Immature natural killer cell (primary cell): Measurements from ENCODE around the gene RYR3. TPM values are rescaled to one million over a fixed set of nuclear protein-coding genes. Genes with fewer than 3 reads are reported as not detected.

ENCODE experiments used
- DNase-seq, 3 donors: peaks; one replicate each; pipeline ENCODE4 v3.0.0; 2022; ENCODE audit warnings: mixed read lengths in 1 of 3
- H3K27ac Mint-ChIP-seq, 6 donors: one replicate each; pipeline ENCODE4 v1.8.0; 2020; ENCODE audit warnings: mixed read lengths in 6 of 6, mild to moderate bottlenecking in 5 of 6, inconsistent platforms in 4 of 6, moderate library complexity in 3 of 6
- H3K27me3 Mint-ChIP-seq, 3 donors: one replicate each; pipeline ENCODE4 v1.8.0; 2020 to 2021; ENCODE audit warnings: low read depth in 3 of 3, mild to moderate bottlenecking in 3 of 3, mixed read lengths in 3 of 3, moderate library complexity in 3 of 3, inconsistent platforms in 1 of 3
- H3K36me3 Mint-ChIP-seq, 3 donors: one replicate each; pipeline ENCODE4 v1.8.0; 2020; ENCODE audit warnings: mixed read lengths in 3 of 3, inconsistent platforms in 2 of 3, mild to moderate bottlenecking in 2 of 3
- H3K4me1 Mint-ChIP-seq, 2 donors: one replicate each; pipeline ENCODE4 v1.8.0; 2020; ENCODE audit warnings: inconsistent platforms in 2 of 2, mild to moderate bottlenecking in 2 of 2, mixed read lengths in 2 of 2, moderate library complexity in 1 of 2
- H3K4me3 Mint-ChIP-seq, 5 donors: one replicate each; pipeline ENCODE4 v1.8.0; 2020; ENCODE audit warnings: mild to moderate bottlenecking in 5 of 5, mixed read lengths in 5 of 5, inconsistent platforms in 3 of 5, moderate library complexity in 3 of 5
- H3K9me3 Mint-ChIP-seq, 6 donors: one replicate each; pipeline ENCODE4 v1.8.0; 2020; ENCODE audit warnings: mild to moderate bottlenecking in 6 of 6, mixed read lengths in 6 of 6, inconsistent platforms in 4 of 6, moderate library complexity in 3 of 6
- polyA plus RNA-seq, 3 donors: library from polyadenylated mRNA; unstranded; fragments of 300-500 nt; fragmentation: Illumina TruSeq; gene quantifications; one replicate each; pipeline ENCODE4 v1.2.3, GENCODE V29; 2021

RYR3 gene
- polyA plus RNA-seq, 3 donors from 2014 or later, result 0.11 to 0.14 TPM; not detected in 1

- H3K4me1 Mint-ChIP-seq, result no peaks in the 10 kb centered on the region
- no peak overlapping the region for H3K4me3 Mint-ChIP-seq
- no peak overlapping the region for H3K27ac Mint-ChIP-seq
- no peak for DNase-seq
- H3K9me3 Mint-ChIP-seq, result no peaks in the 10 kb centered on the region
- H3K36me3 Mint-ChIP-seq, result no peaks in the 10 kb centered on the region
- peaks cover 0 to 10% (median 1%) of the 10 kb centered on the region in 3 donors for H3K27me3 Mint-ChIP-seq
These were observed 387.4 kb downstream of the RYR3 start for GRCh38 chr15:33698126-33698525.

- H3K27me3 Mint-ChIP-seq, result peaks cover 0 to 7% (median 1%) of the 10 kb centered on the region in 3 donors
- no peaks in the 10 kb centered on the region for H3K9me3 Mint-ChIP-seq
- H3K4me1 Mint-ChIP-seq, result no peaks in the 10 kb centered on the region
- no peaks in the 10 kb centered on the region for H3K36me3 Mint-ChIP-seq
- H3K4me3 Mint-ChIP-seq, result no peak overlapping the region
- no peak overlapping the region for H3K27ac Mint-ChIP-seq
- no peak for DNase-seq
These were observed 388.4 kb downstream of the RYR3 start for GRCh38 chr15:33699145-33699544.

- Mint-ChIP-seq H3K36me3 (no peaks in the 10 kb centered on the region), H3K27me3 (peaks cover 0 to 7% (median 1%) of the 10 kb centered on the region in 3 donors), H3K4me1 (no peaks in the 10 kb centered on the region), H3K4me3 (no peak overlapping the region), H3K27ac (no peak overlapping the region), H3K9me3 (no peaks in the 10 kb centered on the region)
- DNase-seq, result no peak
These were observed 389.1 kb downstream of the RYR3 start for GRCh38 chr15:33699691-33700447.

GRCh38 chr15:33700695-33701303 lies 390.0 kb downstream of the RYR3 start:
- H3K4me1 Mint-ChIP-seq, result no peaks in the 10 kb centered on the region

GRCh38 chr15:33701304-33701696 lies 390.5 kb downstream of the RYR3 start:
- Mint-ChIP-seq H3K4me1 (no peaks in the 10 kb centered on the region), H3K4me3 (no peak overlapping the region), H3K27me3 (peaks cover 0 to 4% (median 1%) of the 10 kb centered on the region in 3 donors), H3K36me3 (no peaks in the 10 kb centered on the region), H3K9me3 (no peaks in the 10 kb centered on the region), H3K27ac (no peak overlapping the region)
- no peak for DNase-seq

More at GRCh38 chr15:33700695-33701303, 390.0 kb downstream of the RYR3 start:
- H3K4me3 Mint-ChIP-seq, result no peak overlapping the region
- peaks cover 0 to 6% (median 1%) of the 10 kb centered on the region in 3 donors for H3K27me3 Mint-ChIP-seq
- no peaks in the 10 kb centered on the region for H3K9me3 Mint-ChIP-seq
- H3K36me3 Mint-ChIP-seq, result no peaks in the 10 kb centered on the region
- peak; percentile 14 to 41 (median 31) for DNase-seq
- no peak overlapping the region for H3K27ac Mint-ChIP-seq

- Mint-ChIP-seq H3K4me3 (no peak overlapping the region), H3K9me3 (peaks cover 0 to 3% (median 0%) of the 10 kb centered on the region in 6 donors), H3K27ac (no peak overlapping the region), H3K4me1 (no peaks in the 10 kb centered on the region), H3K36me3 (no peaks in the 10 kb centered on the region), H3K27me3 (no peaks in the 10 kb centered on the region)
- DNase-seq, result no peak
These were observed 395.4 kb downstream of the RYR3 start for GRCh38 chr15:33706173-33706572.

GRCh38 chr15:33710748-33711147 lies 400.0 kb downstream of the RYR3 start:
- peaks cover 0 to 3% (median 0%) of the 10 kb centered on the region in 3 donors for H3K36me3 Mint-ChIP-seq
- peaks cover 0 to 3% (median 1%) of the 10 kb centered on the region in 3 donors for H3K27me3 Mint-ChIP-seq
- H3K9me3 Mint-ChIP-seq, result peaks cover 0 to 6% (median 0%) of the 10 kb centered on the region in 6 donors
- no peaks in the 10 kb centered on the region for H3K4me1 Mint-ChIP-seq
- H3K27ac Mint-ChIP-seq, result no peak overlapping the region
- no peak overlapping the region for H3K4me3 Mint-ChIP-seq
- no peak for DNase-seq

- no peaks in the 10 kb centered on the region for H3K4me1 Mint-ChIP-seq
- no peak overlapping the region for H3K27ac Mint-ChIP-seq
- H3K4me3 Mint-ChIP-seq, result no peak overlapping the region
- H3K9me3 Mint-ChIP-seq, result peaks cover 0 to 3% (median 0%) of the 10 kb centered on the region in 6 donors
- peaks cover 3 to 5% (median 3%) of the 10 kb centered on the region in 3 donors for H3K27me3 Mint-ChIP-seq
- peaks cover 0 to 3% (median 0%) of the 10 kb centered on the region in 3 donors for H3K36me3 Mint-ChIP-seq
- no peak for DNase-seq
These were observed 405.3 kb downstream of the RYR3 start for GRCh38 chr15:33716025-33716424.

- H3K9me3 Mint-ChIP-seq, result no peaks in the 10 kb centered on the region
- no peak overlapping the region for H3K4me3 Mint-ChIP-seq
- H3K27me3 Mint-ChIP-seq, result peaks cover 3% of the 10 kb centered on the region in 3 donors
- H3K27ac Mint-ChIP-seq, result no peak overlapping the region
- no peaks in the 10 kb centered on the region for H3K4me1 Mint-ChIP-seq
- no peak for DNase-seq
- H3K36me3 Mint-ChIP-seq, result no peaks in the 10 kb centered on the region
These were observed 410.2 kb downstream of the RYR3 start for GRCh38 chr15:33720952-33721351.

GRCh38 chr15:33722005-33722672 lies 411.4 kb downstream of the RYR3 start:
- no peak for DNase-seq
- Mint-ChIP-seq H3K27me3 (peaks cover 3% of the 10 kb centered on the region in 3 donors), H3K36me3 (no peaks in the 10 kb centered on the region), H3K4me1 (no peaks in the 10 kb centered on the region), H3K4me3 (no peak overlapping the region), H3K27ac (no peak overlapping the region), H3K9me3 (no peaks in the 10 kb centered on the region)

- H3K9me3 Mint-ChIP-seq, result no peaks in the 10 kb centered on the region
- H3K27ac Mint-ChIP-seq, result no peak overlapping the region
- no peaks in the 10 kb centered on the region for H3K36me3 Mint-ChIP-seq
- H3K4me3 Mint-ChIP-seq, result no peak overlapping the region
- DNase-seq, result no peak
- peaks cover 3% of the 10 kb centered on the region in 3 donors for H3K27me3 Mint-ChIP-seq
- no peaks in the 10 kb centered on the region for H3K4me1 Mint-ChIP-seq
These were observed 411.9 kb downstream of the RYR3 start for GRCh38 chr15:33722673-33723015.

- Mint-ChIP-seq H3K4me3 (no peak overlapping the region), H3K4me1 (no peaks in the 10 kb centered on the region), H3K27me3 (peaks cover 2 to 3% (median 3%) of the 10 kb centered on the region in 3 donors), H3K36me3 (no peaks in the 10 kb centered on the region), H3K9me3 (no peaks in the 10 kb centered on the region), H3K27ac (no peak overlapping the region)
- DNase-seq, result no peak
These were observed 413.7 kb downstream of the RYR3 start for GRCh38 chr15:33724321-33725036.

GRCh38 chr15:33729653-33730052 lies 418.9 kb downstream of the RYR3 start:
- H3K4me3 Mint-ChIP-seq, result no peak overlapping the region
- H3K27ac Mint-ChIP-seq, result no peak overlapping the region
- no peak for DNase-seq

GRCh38 chr15:33730815-33731214 lies 420.0 kb downstream of the RYR3 start:
- no peaks in the 10 kb centered on the region for H3K36me3 Mint-ChIP-seq
- no peak for DNase-seq
- no peak overlapping the region for H3K27ac Mint-ChIP-seq
- H3K9me3 Mint-ChIP-seq, result no peaks in the 10 kb centered on the region
- no peaks in the 10 kb centered on the region for H3K4me1 Mint-ChIP-seq
- H3K27me3 Mint-ChIP-seq, result no peaks in the 10 kb centered on the region
- H3K4me3 Mint-ChIP-seq, result no peak overlapping the region

More at GRCh38 chr15:33729653-33730052, 418.9 kb downstream of the RYR3 start:
- no peaks in the 10 kb centered on the region for H3K36me3 Mint-ChIP-seq
- no peaks in the 10 kb centered on the region for H3K27me3 Mint-ChIP-seq
- no peaks in the 10 kb centered on the region for H3K4me1 Mint-ChIP-seq
- H3K9me3 Mint-ChIP-seq, result no peaks in the 10 kb centered on the region
